Panc1 (cell line): ENCODE results near the gene ADRB1. TPM values are rescaled to one million over a fixed set of nuclear protein-coding genes. Genes with fewer than 3 reads are reported as not detected.

Source experiments
- ATAC-seq: fragments of 200-7000 bp; cut with Tn5 transposase; 2 replicates; pipeline ENCODE4 v1.9.1; 2020; ENCODE audit warnings: mild to moderate bottlenecking, moderate library complexity
- BruUV-seq: library from RNA; stranded (reverse); fragments of 400-500 nt; replicated peaks from 2 replicates; lab custom pipeline; 2021; lab: Mats Ljungman, UMichigan
- CTCF ChIA-PET: fragments of 300-600 bp; sonication (Branson Sonifier 250); formaldehyde crosslinking; loops from one replicate; lab custom pipeline; 2022; ENCODE audit warnings: antibody characterized with exemption; lab: Charles Lee
- POLR2A ChIA-PET: fragments of 300-600 bp; sonication (Branson Sonifier 250); formaldehyde crosslinking; loops from one replicate; lab custom pipeline; 2022; ENCODE audit warnings: antibody characterized with exemption; lab: Charles Lee
- DNase-seq: peaks from one replicate; pipeline ENCODE4 v3.0.0-alpha.2; 2010; ENCODE audit warnings: low read depth, low spot score
- H3K27ac ChIP-seq: 2 replicates; pipeline ENCODE4 v1.5.1; 2011; ENCODE audit warnings: mild to moderate bottlenecking, low read length, inconsistent platforms
- H3K27me3 ChIP-seq: fragments of 200-500 bp; sonication (Bioruptor generic); 2 replicates; pipeline ENCODE4 v1.6.0; 2014; ENCODE audit warnings: low read length, inconsistent platforms; ENCODE audit not compliant: control insufficient read depth, insufficient read depth
- H3K36me3 ChIP-seq: fragments of 200-500 bp; sonication (Bioruptor generic); 2 replicates; pipeline ENCODE4 v1.5.1; 2014; ENCODE audit warnings: inconsistent platforms, mild to moderate bottlenecking, low read length, moderate library complexity; ENCODE audit not compliant: control insufficient read depth, insufficient read depth
- H3K4me1 ChIP-seq: 2 replicates; pipeline ENCODE4 v1.5.1; 2011; ENCODE audit warnings: inconsistent platforms, mild to moderate bottlenecking, low read length, moderate library complexity; ENCODE audit not compliant: control insufficient read depth, insufficient read depth
- H3K4me3 ChIP-seq, 2 experiments: 2 replicates each; pipeline ENCODE4 v1.5.1; 2011 to 2012; ENCODE audit warnings: low read depth in 2 of 2, low read length in 2 of 2, mild to moderate bottlenecking in 2 of 2, inconsistent platforms in 1 of 2, moderate library complexity in 1 of 2
- H3K9me3 ChIP-seq: fragments of 200-500 bp; sonication (Bioruptor generic); 2 replicates; pipeline ENCODE4 v1.5.1; 2014; ENCODE audit warnings: low read depth, mild to moderate bottlenecking, inconsistent platforms, low read length, moderate library complexity; ENCODE audit not compliant: control insufficient read depth, insufficient read depth
- POLR2AphosphoS5 ChIP-seq: IDR thresholded peaks from 2 replicates; pipeline ENCODE4 v1.6.1; 2012; ENCODE audit warnings: mild to moderate bottlenecking, low read depth, low read length, moderate library complexity
- SIN3A ChIP-seq: IDR thresholded peaks from 2 replicates; pipeline ENCODE4 v1.6.1; 2012; ENCODE audit warnings: low read depth, mild to moderate bottlenecking, low read length, moderate library complexity, borderline replicate concordance; ENCODE audit not compliant: insufficient read depth
- TCF7L2 ChIP-seq: IDR thresholded peaks from 2 replicates; pipeline ENCODE4 v1.6.1; 2011; ENCODE audit warnings: mild to moderate bottlenecking, low read depth, low read length, inconsistent platforms
- in situ Hi-C: cut with HindIII; loops from 2 replicates; pipeline ENCODE4 v1.10.0; 2016; ENCODE audit warnings: low sequenced_read_pairs, low pct_unique_long_range_greater_than_20kb
- intact Hi-C: fragments of 100-400 bp; cut with micrococcal nuclease; formaldehyde crosslinking; loops from one replicate; pipeline ENCODE4 v1.10.0; 2022; ENCODE audit not compliant: unreplicated experiment
- total RNA-seq: library from RNA; stranded (reverse); gene quantifications from one replicate; pipeline ENCODE4 v1.2.1, GENCODE V29; 2021; ENCODE audit not compliant: unreplicated experiment
- TF ChIP-seq, protein P1 (sequence below), 2 experiments: IDR thresholded peaks; 2 replicates each; pipeline ENCODE4 v1.6.1; 2011 to 2012; ENCODE audit warnings: low read depth in 2 of 2, control low read depth in 1 of 2, low read length in 1 of 2, mild to moderate bottlenecking in 1 of 2, moderate library complexity in 1 of 2; ENCODE audit not compliant: insufficient read depth in 1 of 2
- TF ChIP-seq, protein P2 (sequence below): fragments of 450-650 bp; IDR thresholded peaks from 2 replicates; pipeline ENCODE4 v1.5.1; 2017; ENCODE audit warnings: mild to moderate bottlenecking

ADRB1 gene
- total RNA-seq, 1 experiment from 2014 or later = 12.9 TPM

DNA sequence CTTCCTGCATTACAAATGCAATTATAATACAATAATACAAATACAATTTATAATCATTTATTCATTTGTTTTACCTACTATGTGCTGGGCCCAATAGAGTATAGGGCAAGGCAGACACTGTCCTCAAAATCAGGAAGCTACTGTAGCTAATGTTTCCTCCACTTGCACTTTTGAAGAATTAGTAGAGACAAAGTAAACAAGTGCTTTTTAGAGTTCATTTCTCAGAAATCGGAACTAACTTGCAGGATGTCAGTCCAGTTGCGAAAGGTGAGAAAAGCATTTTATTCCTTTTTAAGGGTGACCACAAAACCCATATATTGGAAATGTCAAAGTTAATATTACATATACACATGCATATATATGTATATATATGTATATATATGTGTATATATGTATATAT is 14.2 kb downstream of the ADRB1 start:
- Histone ChIP-seq H3K4me1 (0 out of 2 replicates have a peak, but pooled peaks cover 1% of the 10 kb centered on the region), H3K27ac (no peak overlapping the region), H3K27me3 (no peaks in the 10 kb centered on the region), H3K9me3 (no peaks in the 10 kb centered on the region), H3K36me3 (no peaks in the 10 kb centered on the region), H3K4me3 (no peak overlapping the region)
- intact Hi-C loops = no loop called here
- CTCF ChIA-PET = no interaction called here
- no peak for ATAC-seq
- in situ Hi-C loops = no loop called here
- BruUV-seq = no TSS peak
- DNase-seq = no peak
- POLR2A ChIA-PET = interaction anchor here (0.5 kb wide), 1 partner anchor 21 kb away, joined by 10 read pairs; no protein-coding TSS in a partner anchor
- TF ChIP-seq SIN3A (no peak), POLR2AphosphoS5 (no peak), TCF7L2 (no peak)
- TF ChIP-seq, protein P1, sequence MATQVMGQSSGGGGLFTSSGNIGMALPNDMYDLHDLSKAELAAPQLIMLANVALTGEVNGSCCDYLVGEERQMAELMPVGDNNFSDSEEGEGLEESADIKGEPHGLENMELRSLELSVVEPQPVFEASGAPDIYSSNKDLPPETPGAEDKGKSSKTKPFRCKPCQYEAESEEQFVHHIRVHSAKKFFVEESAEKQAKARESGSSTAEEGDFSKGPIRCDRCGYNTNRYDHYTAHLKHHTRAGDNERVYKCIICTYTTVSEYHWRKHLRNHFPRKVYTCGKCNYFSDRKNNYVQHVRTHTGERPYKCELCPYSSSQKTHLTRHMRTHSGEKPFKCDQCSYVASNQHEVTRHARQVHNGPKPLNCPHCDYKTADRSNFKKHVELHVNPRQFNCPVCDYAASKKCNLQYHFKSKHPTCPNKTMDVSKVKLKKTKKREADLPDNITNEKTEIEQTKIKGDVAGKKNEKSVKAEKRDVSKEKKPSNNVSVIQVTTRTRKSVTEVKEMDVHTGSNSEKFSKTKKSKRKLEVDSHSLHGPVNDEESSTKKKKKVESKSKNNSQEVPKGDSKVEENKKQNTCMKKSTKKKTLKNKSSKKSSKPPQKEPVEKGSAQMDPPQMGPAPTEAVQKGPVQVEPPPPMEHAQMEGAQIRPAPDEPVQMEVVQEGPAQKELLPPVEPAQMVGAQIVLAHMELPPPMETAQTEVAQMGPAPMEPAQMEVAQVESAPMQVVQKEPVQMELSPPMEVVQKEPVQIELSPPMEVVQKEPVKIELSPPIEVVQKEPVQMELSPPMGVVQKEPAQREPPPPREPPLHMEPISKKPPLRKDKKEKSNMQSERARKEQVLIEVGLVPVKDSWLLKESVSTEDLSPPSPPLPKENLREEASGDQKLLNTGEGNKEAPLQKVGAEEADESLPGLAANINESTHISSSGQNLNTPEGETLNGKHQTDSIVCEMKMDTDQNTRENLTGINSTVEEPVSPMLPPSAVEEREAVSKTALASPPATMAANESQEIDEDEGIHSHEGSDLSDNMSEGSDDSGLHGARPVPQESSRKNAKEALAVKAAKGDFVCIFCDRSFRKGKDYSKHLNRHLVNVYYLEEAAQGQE (IDR thresholded peaks at IDR 0.05; ENCODE audit: insufficient read depth in 1 of 2, low read depth in 2 of 2, low read length in 1 of 2) = no peak
- TF ChIP-seq, protein P2, sequence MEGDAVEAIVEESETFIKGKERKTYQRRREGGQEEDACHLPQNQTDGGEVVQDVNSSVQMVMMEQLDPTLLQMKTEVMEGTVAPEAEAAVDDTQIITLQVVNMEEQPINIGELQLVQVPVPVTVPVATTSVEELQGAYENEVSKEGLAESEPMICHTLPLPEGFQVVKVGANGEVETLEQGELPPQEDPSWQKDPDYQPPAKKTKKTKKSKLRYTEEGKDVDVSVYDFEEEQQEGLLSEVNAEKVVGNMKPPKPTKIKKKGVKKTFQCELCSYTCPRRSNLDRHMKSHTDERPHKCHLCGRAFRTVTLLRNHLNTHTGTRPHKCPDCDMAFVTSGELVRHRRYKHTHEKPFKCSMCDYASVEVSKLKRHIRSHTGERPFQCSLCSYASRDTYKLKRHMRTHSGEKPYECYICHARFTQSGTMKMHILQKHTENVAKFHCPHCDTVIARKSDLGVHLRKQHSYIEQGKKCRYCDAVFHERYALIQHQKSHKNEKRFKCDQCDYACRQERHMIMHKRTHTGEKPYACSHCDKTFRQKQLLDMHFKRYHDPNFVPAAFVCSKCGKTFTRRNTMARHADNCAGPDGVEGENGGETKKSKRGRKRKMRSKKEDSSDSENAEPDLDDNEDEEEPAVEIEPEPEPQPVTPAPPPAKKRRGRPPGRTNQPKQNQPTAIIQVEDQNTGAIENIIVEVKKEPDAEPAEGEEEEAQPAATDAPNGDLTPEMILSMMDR = no peak

DNA sequence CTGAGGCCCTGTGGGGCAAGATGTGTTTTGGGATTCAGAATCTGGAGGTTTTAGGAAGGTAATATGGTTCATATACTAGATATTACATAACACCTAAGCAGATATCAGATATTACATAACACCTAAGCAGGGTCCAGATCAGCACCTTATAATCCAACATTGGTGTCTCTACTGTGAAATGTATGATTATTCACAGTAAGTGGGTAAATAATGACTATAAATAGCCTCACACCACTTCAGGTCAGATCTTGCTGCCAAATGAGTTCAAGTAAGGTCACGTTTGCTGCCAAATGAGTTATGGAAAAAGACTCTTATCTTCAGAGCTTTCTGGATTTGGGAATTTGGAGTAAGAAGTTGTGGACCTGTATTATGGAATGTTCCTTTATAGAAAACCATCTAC is 14.6 kb downstream of the ADRB1 start:
- H3K4me1 ChIP-seq = no peaks in the 10 kb centered on the region
- in situ Hi-C loops = no loop called here
- TF ChIP-seq, protein P2 = no peak
- TF ChIP-seq SIN3A = no peak
- no peak for TF ChIP-seq TCF7L2
- no peak for TF ChIP-seq POLR2AphosphoS5
- TF ChIP-seq, protein P1 (IDR thresholded peaks at IDR 0.05; ENCODE audit: insufficient read depth in 1 of 2, low read depth in 2 of 2, low read length in 1 of 2) = no peak
- no peaks in the 10 kb centered on the region for H3K36me3 ChIP-seq
- CTCF ChIA-PET = no interaction called here
- H3K4me3 ChIP-seq = no peak overlapping the region
- POLR2A ChIA-PET = interaction anchor here (0.5 kb wide), 1 partner anchor 20 kb away, joined by 10 read pairs; no protein-coding TSS in a partner anchor
- intact Hi-C loops = no loop called here
- ATAC-seq (no peak), DNase-seq (no peak)
- H3K27ac ChIP-seq = no peak overlapping the region
- BruUV-seq = no TSS peak
- no peaks in the 10 kb centered on the region for H3K9me3 ChIP-seq
- no peaks in the 10 kb centered on the region for H3K27me3 ChIP-seq
